GM21423 (cell line): ENCODE results near the gene MX2.
"Not testable (repeated sequence)": the region's sequence is repeated elsewhere in the genome, so short reads cannot be mapped to it uniquely, and the experiment has no call there.

ENCODE experiments used
- ATAC-seq: cut with Tn5 transposase; IDR thresholded peaks from one replicate; pipeline ENCODE4 v1.9.1; 2021; ENCODE audit warnings: mild to moderate bottlenecking, moderate library complexity; ENCODE audit not compliant: unreplicated experiment

The MX2 gene

GRCh38 chr21:41410767-41411448, 49.1 kb downstream of the MX2 start:
- no peak for ATAC-seq

DNA sequence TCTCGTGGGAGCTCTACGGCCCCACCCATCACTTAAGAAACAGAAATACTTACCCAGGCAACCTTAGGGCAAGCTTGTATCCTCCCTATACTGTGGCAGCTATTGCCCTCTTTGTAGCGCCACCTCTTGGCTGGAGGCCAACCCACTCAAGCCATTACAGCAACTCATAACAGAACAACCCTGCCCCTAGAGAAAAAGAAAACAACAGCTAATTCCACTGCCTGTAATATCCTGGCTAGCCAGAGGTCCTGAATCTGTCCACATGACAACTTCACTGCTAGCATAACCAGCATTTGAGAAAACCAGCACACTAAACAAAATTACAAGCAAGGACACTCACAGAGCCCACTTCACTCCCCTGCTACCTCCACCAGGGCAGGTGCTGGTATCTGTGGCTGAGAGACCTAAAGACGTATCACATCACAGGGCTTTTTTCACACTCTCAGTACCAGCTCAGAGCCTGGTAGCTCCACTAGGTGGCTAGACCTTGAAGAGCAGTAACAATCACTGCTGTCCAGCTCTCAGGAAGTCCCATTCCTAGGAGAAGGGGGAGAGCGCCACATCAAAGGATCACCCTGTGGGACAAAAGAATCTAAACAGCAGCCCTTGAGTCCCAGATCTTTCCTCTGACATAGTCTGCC, 49.7 kb downstream of the MX2 start:
- no peak for ATAC-seq

DNA sequence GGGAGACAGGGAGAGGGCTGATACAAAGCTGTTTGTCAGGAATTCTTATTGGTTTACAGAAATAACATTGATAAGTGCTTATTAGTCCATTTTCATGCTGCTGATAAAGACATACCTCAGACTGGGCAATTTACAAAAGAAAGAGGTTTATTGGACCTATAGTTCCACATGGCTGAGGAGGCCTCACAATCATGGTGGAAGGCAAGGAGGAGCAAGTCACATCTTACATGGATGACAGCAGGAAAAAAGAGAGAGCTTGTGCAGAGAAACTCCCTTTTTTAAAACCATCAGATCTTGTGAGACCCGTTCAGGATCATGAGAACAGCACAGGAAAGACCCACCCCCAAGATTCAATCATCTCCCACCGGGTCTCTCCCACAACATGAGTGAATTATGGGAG, 55.7 kb downstream of the MX2 start:
- ATAC-seq: not testable (repeated sequence)

DNA sequence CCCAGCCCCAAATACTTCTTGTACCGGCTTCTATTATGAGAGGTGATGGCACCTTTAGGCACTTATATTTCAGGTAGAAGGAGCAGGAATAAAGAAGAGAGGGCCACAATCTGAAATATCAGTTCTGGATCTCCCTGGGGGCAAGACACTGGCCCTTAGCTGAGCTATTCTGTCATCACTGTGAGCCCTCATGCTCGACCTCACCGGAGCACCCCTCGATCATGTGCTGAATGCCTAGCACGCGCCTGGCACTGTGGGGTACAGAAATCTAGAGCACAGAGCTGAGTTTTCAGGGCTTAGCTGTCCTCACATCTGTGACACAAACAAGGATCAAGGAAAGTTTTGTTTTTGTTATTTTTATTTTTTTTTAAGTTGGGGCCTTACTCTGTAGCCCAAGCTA, 56.6 kb downstream of the MX2 start:
- no peak for ATAC-seq

- no peak for ATAC-seq
Observed at GRCh38 chr21:41418956-41419680, 57.3 kb downstream of the MX2 start.

DNA sequence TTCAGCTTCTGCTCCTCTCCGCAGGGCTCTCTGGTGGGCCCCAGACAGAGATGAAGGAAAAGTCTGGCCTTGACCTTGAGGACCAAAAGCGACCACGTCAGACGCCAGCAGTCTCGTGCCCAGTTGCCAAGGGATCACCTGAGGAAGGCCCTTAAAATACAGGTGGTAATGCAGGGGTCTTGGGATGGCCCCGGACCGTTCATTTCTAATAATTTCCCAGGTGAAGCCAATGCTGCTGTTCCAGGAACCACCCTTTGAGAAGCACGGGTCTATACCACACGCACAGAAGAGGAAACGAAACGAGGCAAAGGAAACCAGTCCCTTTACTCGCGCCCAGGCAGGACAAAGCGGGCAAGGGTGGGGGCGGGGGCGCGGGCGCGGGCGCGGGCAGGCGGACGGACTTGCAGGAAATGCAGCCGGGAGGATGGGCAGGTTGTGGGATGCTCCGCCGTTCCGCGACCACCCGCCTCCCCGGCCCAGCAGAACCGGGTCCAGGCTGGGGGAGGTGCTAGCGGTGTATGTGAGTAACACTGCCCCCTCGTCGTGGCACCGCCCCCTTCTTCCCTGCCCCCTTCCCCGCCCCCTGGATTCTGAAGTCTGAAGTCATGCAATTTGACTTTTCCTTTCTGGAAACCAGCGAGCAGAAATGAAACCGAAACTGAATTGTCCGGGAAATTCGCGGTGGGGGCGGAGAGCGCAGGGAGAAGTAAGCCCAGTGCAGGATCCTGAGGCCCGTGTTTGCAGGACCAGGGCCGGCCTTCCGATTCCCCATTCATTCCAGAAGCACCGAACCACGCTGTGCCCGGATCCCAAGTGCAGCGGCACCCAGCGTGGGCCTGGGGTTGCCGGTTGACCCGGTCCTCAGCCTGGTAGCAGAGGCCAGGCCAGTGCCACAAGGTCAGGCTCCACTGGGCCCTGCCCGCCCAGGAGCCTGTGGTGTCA, 58.4 kb downstream of the MX2 start:
- peak; percentile 77 for ATAC-seq

GRCh38 chr21:41420998-41421397, 59.2 kb downstream of the MX2 start:
- not testable (repeated sequence) for ATAC-seq

GRCh38 chr21:41422546-41423304, 60.9 kb downstream of the MX2 start:
- no peak for ATAC-seq

GRCh38 chr21:41423305-41423636, 61.4 kb downstream of the MX2 start:
- not testable (repeated sequence) for ATAC-seq

GRCh38 chr21:41425588-41425953, 63.7 kb downstream of the MX2 start:
- no peak for ATAC-seq

DNA sequence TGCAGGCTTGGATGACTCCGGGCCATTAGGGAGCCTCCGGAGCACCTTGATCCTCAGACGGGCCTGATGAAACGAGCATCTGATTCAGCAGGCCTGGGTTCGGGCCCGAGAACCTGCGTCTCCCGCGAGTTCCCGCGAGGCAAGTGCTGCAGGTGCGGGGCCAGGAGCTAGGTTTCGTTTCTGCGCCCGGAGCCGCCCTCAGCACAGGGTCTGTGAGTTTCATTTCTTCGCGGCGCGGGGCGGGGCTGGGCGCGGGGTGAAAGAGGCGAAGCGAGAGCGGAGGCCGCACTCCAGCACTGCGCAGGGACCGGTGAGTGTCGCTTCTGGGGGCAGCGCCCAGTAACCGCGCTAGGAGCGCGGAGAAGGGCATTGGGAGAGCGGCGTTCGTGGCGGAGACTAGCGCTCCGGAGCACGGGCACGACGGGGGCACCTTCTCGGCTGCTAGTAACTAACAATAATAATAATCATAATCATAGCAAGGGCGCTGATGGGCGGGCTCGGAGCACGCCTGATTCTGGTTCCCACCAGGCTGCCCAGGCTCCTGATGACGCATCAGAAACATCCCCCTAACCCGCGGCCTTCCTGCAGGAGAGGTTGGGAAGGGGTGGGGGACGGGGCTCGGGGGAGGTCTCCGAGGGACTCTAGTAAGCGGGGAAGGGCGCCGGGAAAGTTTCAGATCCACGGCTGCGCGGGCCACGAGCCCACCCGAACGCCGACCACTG, 64.3 kb downstream of the MX2 start, which contains the start of gene MX1:
TSS of gene MX1 (plus strand) at position 286 of the 722 bp plus-strand sequence. CDS start 5,832 bp downstream, outside the sequence.
- peak; percentile 87 for ATAC-seq

DNA sequence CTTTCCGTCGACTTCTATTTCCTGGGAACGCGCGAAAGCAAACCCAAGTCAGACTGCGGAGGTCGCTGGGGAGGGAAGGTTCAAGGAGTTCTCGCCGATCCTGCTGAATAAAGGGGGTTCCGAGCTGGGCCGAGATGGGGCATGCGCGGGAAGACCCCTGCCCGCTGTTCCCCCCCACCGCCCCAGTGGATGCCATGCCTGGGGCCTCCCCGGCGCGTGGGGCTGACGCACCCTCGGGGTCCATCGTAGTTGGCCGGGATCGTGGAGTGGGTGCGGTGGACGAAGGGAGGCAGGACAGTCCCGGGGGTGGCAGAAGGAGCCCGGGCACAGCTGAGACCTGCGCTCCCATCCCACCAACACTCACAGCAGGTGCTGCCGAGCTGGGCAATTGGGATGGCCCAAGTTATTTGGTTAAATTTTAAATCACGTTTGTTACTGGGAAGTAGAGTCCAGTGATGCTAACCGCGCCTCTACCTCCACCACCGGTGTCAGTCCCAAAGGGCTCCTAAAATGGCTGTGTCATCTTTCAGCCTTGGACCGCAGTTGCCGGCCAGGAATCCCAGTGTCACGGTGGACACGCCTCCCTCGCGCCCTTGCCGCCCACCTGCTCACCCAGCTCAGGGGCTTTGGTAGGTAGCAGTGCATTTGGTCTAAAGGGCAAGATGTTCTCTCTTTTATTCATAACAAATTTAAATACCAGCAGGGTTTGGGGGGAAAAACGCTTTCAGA, 65.0 kb downstream of the MX2 start:
- ATAC-seq: no peak

GRCh38 chr21:41427556-41427955, 65.7 kb downstream of the MX2 start:
- ATAC-seq: no peak

GRCh38 chr21:41428311-41428710, 66.5 kb downstream of the MX2 start:
- no peak for ATAC-seq

GRCh38 chr21:41428847-41429246, 67.0 kb downstream of the MX2 start:
- no peak for ATAC-seq

GRCh38 chr21:41429305-41429704, 67.5 kb downstream of the MX2 start:
- no peak for ATAC-seq

GRCh38 chr21:41429925-41430491, 68.2 kb downstream of the MX2 start:
- ATAC-seq: no peak

- peak; percentile 90 for ATAC-seq
Observed at GRCh38 chr21:41431788-41432548, 70.1 kb downstream of the MX2 start.
